RWPE2 (cell line): ENCODE measurements around the gene LRRC45.

Experiments used
- ATAC-seq: fragments of 200-7000 bp; cut with Tn5 transposase; 3 replicates; pipeline ENCODE4 v1.9.1; 2021; ENCODE audit warnings: low read depth
- DNase-seq: peaks from one replicate; pipeline ENCODE4 v3.0.0-alpha.2; 2020; ENCODE audit warnings: low spot score
- H3K27ac ChIP-seq: fragments of 450-650 bp; 2 replicates; pipeline ENCODE4 v1.5.1; 2017; ENCODE audit warnings: mild to moderate bottlenecking; ENCODE audit not compliant: poor library complexity, severe bottlenecking
- H3K27me3 ChIP-seq: fragments of 250-450 bp; sonication (Bioruptor Pico); 2 replicates; pipeline ENCODE4 v1.5.1; 2021; ENCODE audit warnings: mild to moderate bottlenecking, moderate library complexity; ENCODE audit not compliant: insufficient read depth, poor library complexity, severe bottlenecking
- H3K36me3 ChIP-seq: fragments of 250-450 bp; sonication (Bioruptor Pico); 2 replicates; pipeline ENCODE4 v1.5.1; 2020; ENCODE audit warnings: low read depth, mild to moderate bottlenecking, moderate library complexity
- H3K4me1 ChIP-seq: fragments of 250-450 bp; sonication (Bioruptor Pico); 2 replicates; pipeline ENCODE4 v1.5.1; 2021; ENCODE audit warnings: mild to moderate bottlenecking, moderate library complexity; ENCODE audit not compliant: insufficient read depth, poor library complexity, severe bottlenecking
- H3K4me3 ChIP-seq: fragments of 250-450 bp; sonication (Bioruptor Pico); 2 replicates; pipeline ENCODE4 v1.5.1; 2021; ENCODE audit warnings: mild to moderate bottlenecking, moderate library complexity; ENCODE audit not compliant: severe bottlenecking
- H3K9me3 ChIP-seq: fragments of 250-450 bp; sonication (Bioruptor Pico); 2 replicates; pipeline ENCODE4 v1.5.1; 2021; ENCODE audit warnings: mild to moderate bottlenecking, moderate library complexity; ENCODE audit not compliant: severe bottlenecking
- TF ChIP-seq, protein P1 (sequence below): fragments of 450-650 bp; IDR thresholded peaks from one replicate; pipeline ENCODE4 v1.5.1; 2017; ENCODE audit warnings: mild to moderate bottlenecking, moderate library complexity; ENCODE audit not compliant: poor library complexity, severe bottlenecking

Gene LRRC45

DNA sequence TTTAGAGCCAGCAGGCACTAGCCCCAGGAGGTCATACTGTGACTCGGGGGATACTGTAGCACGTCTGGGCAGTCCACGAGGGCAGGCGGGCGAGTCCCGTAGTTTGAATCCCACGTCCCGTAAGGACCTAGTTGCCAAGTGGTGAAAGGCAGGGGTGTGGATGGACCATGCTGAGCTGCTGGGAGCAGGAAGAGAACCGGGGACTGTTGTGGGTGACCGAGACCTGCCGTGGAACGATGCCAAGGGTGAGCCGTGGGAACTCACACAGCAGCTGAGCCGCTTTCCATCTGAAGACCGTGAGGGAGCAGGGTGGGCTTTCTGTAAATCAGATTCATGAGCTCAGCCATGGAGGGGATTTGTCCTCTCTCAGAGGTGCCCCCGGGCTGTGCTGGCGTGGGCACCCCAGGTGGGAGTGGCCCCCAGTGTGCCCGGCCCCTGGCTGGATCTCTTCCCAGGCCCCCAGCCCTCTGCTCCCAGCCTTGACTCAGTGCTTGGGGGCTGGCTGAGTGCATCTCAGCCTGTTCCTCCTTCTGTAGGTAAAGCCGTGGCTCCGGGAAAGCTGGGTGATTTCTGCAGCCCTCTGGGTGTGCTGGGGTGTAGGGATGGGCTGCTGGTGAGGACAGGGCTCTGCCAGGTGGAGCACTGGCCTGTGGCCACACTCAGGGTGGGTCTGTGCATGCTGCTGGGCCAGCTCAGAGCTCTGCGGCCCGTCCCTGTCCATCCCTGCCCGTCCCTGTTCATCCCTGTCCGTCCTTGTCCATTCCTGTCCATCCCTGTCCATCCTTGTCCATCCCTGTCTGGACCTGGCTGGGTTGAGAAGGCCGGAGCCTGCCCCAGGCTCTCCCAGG lies 32.0 kb upstream of the LRRC45 start:
- Histone ChIP-seq H3K4me3 (no peak overlapping the region), H3K4me1 (peaks cover 4% of the 10 kb centered on the region), H3K27ac (peak overlapping the region; percentile 51), H3K27me3 (no peaks in the 10 kb centered on the region), H3K9me3 (no peaks in the 10 kb centered on the region), H3K36me3 (no peaks in the 10 kb centered on the region; the same call in 1 of the 2 replicates)
- peak; percentile 61 for ATAC-seq
- no peak for DNase-seq
- TF ChIP-seq, protein P1, sequence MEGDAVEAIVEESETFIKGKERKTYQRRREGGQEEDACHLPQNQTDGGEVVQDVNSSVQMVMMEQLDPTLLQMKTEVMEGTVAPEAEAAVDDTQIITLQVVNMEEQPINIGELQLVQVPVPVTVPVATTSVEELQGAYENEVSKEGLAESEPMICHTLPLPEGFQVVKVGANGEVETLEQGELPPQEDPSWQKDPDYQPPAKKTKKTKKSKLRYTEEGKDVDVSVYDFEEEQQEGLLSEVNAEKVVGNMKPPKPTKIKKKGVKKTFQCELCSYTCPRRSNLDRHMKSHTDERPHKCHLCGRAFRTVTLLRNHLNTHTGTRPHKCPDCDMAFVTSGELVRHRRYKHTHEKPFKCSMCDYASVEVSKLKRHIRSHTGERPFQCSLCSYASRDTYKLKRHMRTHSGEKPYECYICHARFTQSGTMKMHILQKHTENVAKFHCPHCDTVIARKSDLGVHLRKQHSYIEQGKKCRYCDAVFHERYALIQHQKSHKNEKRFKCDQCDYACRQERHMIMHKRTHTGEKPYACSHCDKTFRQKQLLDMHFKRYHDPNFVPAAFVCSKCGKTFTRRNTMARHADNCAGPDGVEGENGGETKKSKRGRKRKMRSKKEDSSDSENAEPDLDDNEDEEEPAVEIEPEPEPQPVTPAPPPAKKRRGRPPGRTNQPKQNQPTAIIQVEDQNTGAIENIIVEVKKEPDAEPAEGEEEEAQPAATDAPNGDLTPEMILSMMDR: no peak

DNA sequence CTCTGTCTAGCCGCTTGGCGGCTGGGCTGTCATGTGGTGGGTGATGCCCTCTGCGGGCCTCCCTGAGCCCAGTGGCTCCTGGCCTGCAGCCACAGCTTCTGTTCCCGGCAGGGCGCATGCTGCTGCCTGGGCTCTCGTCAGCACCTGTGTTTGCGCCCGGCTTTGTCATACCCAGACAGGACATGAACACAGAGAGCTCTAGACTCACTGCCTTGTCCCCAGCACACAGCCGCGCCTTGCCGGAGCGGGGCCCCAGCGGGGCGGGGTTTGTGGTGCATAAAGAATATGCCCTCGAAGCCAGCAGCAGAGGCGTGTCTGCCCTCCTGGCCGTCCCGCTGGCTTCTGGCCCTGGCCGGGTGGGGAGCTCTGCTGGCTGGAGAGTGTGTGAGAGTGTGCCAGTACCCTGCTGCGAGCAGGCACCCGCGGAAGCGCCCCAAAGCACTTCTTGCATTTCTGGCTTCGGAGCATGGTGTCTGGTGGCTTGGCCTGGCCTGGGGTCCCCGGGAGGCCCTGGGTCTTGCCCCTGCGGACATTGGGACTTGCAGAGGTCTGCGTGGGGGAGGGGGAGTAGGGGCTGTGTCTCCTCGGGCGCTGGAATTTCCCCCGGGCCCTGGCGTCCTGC lies 31.3 kb upstream of the LRRC45 start:
- peak; percentile 85 for DNase-seq
- Histone ChIP-seq H3K4me1 (peaks cover 4% of the 10 kb centered on the region), H3K27ac (peak overlapping the region; percentile 51), H3K4me3 (no peak overlapping the region), H3K9me3 (no peaks in the 10 kb centered on the region), H3K27me3 (no peaks in the 10 kb centered on the region), H3K36me3 (peaks cover 3% of the 10 kb centered on the region; the same call in 1 of the 2 replicates)
- ATAC-seq: peak; percentile 80
- TF ChIP-seq, protein P1: peak; percentile 22

DNA sequence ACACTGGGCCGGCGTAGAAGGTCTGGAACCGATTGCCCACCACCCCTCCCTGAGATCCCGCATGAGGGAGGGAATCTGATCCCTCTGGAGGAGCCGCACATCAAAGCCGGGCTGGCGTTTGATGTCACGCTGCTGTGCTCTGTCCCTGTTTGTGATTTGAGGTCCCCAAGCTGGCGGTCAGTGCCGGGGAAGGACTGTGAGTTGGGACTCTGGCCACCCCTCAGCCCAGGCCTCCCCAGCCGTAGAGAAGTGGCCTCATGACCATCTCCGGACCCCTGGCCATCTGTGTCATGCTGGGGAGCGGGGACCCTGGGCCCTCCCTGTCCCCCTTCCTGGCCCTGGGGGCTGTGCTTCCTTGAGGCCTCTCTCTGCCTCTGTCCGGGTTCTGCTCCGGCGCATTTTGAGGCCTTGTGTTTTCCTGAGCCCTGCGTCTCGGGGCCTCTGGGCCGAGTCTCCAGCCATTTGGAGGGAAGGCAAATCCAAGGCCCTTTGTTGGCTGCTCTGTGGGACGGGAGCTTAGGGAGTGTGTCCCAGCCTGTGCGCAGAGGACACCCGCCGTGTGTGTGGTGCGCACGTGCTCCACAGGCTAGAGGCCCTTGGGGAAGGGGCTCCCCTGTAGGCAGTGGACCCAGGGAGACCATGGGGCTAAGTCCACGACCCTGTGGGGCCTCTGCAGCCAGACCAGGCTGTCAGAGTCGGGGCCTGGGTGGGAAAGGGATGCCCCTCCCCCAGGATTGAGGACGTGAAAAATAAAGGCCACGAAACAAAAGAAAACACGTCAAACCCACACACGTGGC lies 30.6 kb upstream of the LRRC45 start:
- H3K36me3 ChIP-seq: peaks cover 7% of the 10 kb centered on the region; the same call in 1 of the 2 replicates
- DNase-seq (no peak), ATAC-seq (no peak)
- no peaks in the 10 kb centered on the region for H3K9me3 ChIP-seq
- TF ChIP-seq, protein P1: no peak
- H3K4me3 ChIP-seq: no peak overlapping the region
- H3K27ac ChIP-seq: peak overlapping the region; percentile 51
- no peaks in the 10 kb centered on the region for H3K27me3 ChIP-seq
- peaks cover 4% of the 10 kb centered on the region for H3K4me1 ChIP-seq

DNA sequence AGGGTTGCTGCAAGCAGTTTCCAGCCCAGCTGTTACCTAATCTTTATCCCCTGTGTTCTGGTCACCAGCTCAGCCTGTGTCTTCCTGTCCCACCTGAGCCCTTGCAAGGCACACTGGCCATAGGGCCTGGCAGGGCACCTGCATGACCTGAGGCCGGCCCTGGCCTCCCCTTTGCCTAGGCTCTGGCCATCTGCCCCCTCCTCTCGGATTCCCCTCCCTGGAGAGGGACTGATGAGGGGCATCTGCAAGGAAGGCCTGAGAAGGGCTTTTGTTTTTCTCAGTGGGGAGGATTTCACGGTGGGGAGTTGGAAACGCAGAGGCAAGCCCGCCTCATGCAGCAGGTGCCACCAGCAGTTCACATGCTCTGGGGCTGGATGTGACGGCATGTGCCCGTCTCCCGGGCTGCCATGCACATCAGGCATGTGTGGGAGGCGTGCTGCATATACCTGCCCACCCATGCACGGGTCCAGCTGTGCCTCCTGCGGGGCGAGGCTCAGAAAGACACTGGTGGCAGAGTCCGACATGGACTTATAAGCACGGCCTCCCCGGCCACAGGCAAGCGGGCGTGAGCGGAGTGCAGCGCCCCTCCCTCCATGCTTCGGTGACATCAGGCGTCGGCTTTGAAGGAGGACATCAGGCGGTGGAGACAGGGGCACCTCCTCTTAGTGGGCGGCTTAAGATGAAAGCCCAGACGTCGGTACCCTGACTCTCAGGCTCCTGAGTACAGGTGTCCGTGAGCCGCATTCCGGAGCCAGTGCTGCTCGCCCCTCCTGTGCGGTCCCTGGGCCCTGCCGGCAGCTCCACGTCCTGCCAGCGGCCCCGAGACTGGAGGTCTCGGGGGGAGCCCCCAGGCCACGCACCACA lies 29.1 kb upstream of the LRRC45 start:
- TF ChIP-seq, protein P1: no peak
- no peak for ATAC-seq
- DNase-seq: no peak
- no peak overlapping the region for H3K4me3 ChIP-seq
- H3K36me3 ChIP-seq: peaks cover 7% of the 10 kb centered on the region; the same call in 1 of the 2 replicates
- no peaks in the 10 kb centered on the region for H3K9me3 ChIP-seq
- H3K4me1 ChIP-seq: peaks cover 4% of the 10 kb centered on the region
- H3K27ac ChIP-seq: no peak overlapping the region
- H3K27me3 ChIP-seq: no peaks in the 10 kb centered on the region
